Mesenchymal stem cell (in vitro differentiated cells and primary cell): ENCODE measurements around the gene WDFY2. TPM values are rescaled to one million over a fixed set of nuclear protein-coding genes. Genes with fewer than 3 reads are reported as not detected.

Experiments used
- small RNA-seq: library from polyadenylated mRNA; stranded (forward); fragments of <200 nt; extraction: miRNeasy Mini kit (QIAGEN cat#:217004); gene quantifications from one replicate; pipeline ENCODE3, GENCODE V24; 2013; ENCODE audit warnings: low read depth

The WDFY2 gene

Small RNAs within 50 kb of the gene (small RNA-seq; reads per million reads assigned to genes)
- not detected for gene MIR4703
- not detected for gene RN7SL413P
- gene RNU6-65P: not detected
- not detected for gene RNY1P6
